Measurements from ENCODE around the gene IPO7.

IPO7 gene

DNA sequence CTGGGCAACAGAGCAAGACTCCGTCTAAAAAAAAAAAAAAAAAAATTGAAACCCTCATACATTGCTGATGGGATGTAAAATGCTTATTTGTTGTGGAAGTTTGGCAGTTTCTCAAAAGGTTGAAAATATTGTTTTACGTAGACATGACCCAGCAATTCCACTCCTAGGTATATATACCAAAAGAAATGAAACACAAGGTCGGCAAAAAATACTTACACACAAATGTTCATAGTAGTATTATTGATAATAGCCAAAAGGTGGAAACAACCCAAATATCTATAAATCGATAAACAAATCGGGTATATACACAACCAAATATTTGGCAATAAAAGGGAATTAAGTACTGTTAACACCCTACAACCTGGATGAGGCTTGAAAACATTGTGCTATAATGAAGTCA lies 71.3 kb downstream of the IPO7 start:
- no peak for TF ChIP-seq CTCF (conservative IDR thresholded peaks at IDR 0.05; ENCODE audit: low read depth, low read length)

GRCh38 chr11:9459667-9460321 lies 75.3 kb downstream of the IPO7 start:
- Histone ChIP-seq H3K9ac (peak overlapping the region; percentile 92), H4K20me1 (ENCODE audit: insufficient read depth) (no peaks in the 10 kb centered on the region), H3K4me1 (ENCODE audit: low read depth, poor library complexity, severe bottlenecking) (peaks cover 18% of the 10 kb centered on the region), H3K79me2 (ENCODE audit: insufficient read depth, low read depth) (peaks cover 35% of the 10 kb centered on the region), H3K4me2 (peak overlapping the region; percentile 52), H3K4me3 (IDR thresholded peaks at IDR 0.05; ENCODE audit: insufficient read depth, low read depth, low read length) (no peak overlapping the region), H2AFZ (ENCODE audit: low read depth) (peak overlapping the region; percentile 34; the same call in 1 of the 2 replicates), H3K27me3 (ENCODE audit: insufficient read depth, low read depth) (no peaks in the 10 kb centered on the region), H3K27ac (peak overlapping the region; percentile 82), H3K36me3 (ENCODE audit: insufficient read depth) (no peaks in the 10 kb centered on the region)
- TF ChIP-seq CTCF (conservative IDR thresholded peaks at IDR 0.05; ENCODE audit: low read depth, low read length): no peak

More for the DNA sequence above, 71.3 kb downstream of the IPO7 start:
- H3K4me2 ChIP-seq: no peak overlapping the region
- H3K36me3 ChIP-seq (ENCODE audit: insufficient read depth): no peaks in the 10 kb centered on the region
- no peak overlapping the region for H3K4me3 ChIP-seq (IDR thresholded peaks at IDR 0.05; ENCODE audit: insufficient read depth, low read depth, low read length)
- H3K4me1 ChIP-seq (ENCODE audit: low read depth, poor library complexity, severe bottlenecking): no peaks in the 10 kb centered on the region
- no peak overlapping the region for H2AFZ ChIP-seq (ENCODE audit: low read depth)
- H3K27me3 ChIP-seq (ENCODE audit: insufficient read depth, low read depth): no peaks in the 10 kb centered on the region
- peaks cover 10% of the 10 kb centered on the region; the same call in 1 of the 2 replicates for H3K79me2 ChIP-seq (ENCODE audit: insufficient read depth, low read depth)
- H4K20me1 ChIP-seq (ENCODE audit: insufficient read depth): no peaks in the 10 kb centered on the region
- no peak overlapping the region for H3K27ac ChIP-seq
- H3K9ac ChIP-seq: no peak overlapping the region

- Histone ChIP-seq H3K9ac (peak within 1 kb of the TSS; percentile 92), H3K36me3 (ENCODE audit: insufficient read depth) (no peaks in the 10 kb centered on the region), H3K4me2 (peak within 1 kb of the TSS; percentile 67), H3K79me2 (ENCODE audit: insufficient read depth, low read depth) (peaks cover 37% of the 10 kb centered on the region), H3K4me3 (IDR thresholded peaks at IDR 0.05; ENCODE audit: insufficient read depth, low read depth, low read length) (no peak within 1 kb of the TSS), H3K27ac (peak within 1 kb of the TSS; percentile 99), H3K4me1 (ENCODE audit: low read depth, poor library complexity, severe bottlenecking) (peaks cover 18% of the 10 kb centered on the region), H3K27me3 (ENCODE audit: insufficient read depth, low read depth) (no peaks in the 10 kb centered on the region), H4K20me1 (ENCODE audit: insufficient read depth) (no peaks in the 10 kb centered on the region), H2AFZ (ENCODE audit: low read depth) (peak within 1 kb of the TSS; percentile 80)
- TF ChIP-seq CTCF (conservative IDR thresholded peaks at IDR 0.05; ENCODE audit: low read depth, low read length): no peak
Measured at GRCh38 chr11:9460322-9461062, 76.0 kb downstream of the IPO7 start, which contains the start of gene ZNF143. Gene ZNF143, plus strand, starts transcription at chr11:9461012. Its CDS starts 10,297 bp downstream, at chr11:9471309.

- H3K79me2 ChIP-seq (ENCODE audit: insufficient read depth, low read depth): peaks cover 43% of the 10 kb centered on the region
- H2AFZ ChIP-seq (ENCODE audit: low read depth): peak overlapping the region; percentile 80
Measured at GRCh38 chr11:9461063-9461759, 76.8 kb downstream of the IPO7 start.

More at GRCh38 chr11:9461063-9461759, 76.8 kb downstream of the IPO7 start:
- no peak; the same call in 1 of the 2 replicates for TF ChIP-seq CTCF (conservative IDR thresholded peaks at IDR 0.05; ENCODE audit: low read depth, low read length)
- H3K4me3 ChIP-seq (IDR thresholded peaks at IDR 0.05; ENCODE audit: insufficient read depth, low read depth, low read length): no peak overlapping the region
- no peaks in the 10 kb centered on the region for H3K36me3 ChIP-seq (ENCODE audit: insufficient read depth)
- no peaks in the 10 kb centered on the region for H3K27me3 ChIP-seq (ENCODE audit: insufficient read depth, low read depth)
- H3K4me2 ChIP-seq: peak overlapping the region; percentile 67
- peaks cover 18% of the 10 kb centered on the region for H3K4me1 ChIP-seq (ENCODE audit: low read depth, poor library complexity, severe bottlenecking)
- H3K9ac ChIP-seq: peak overlapping the region; percentile 92
- peak overlapping the region; percentile 99 for H3K27ac ChIP-seq
- no peaks in the 10 kb centered on the region for H4K20me1 ChIP-seq (ENCODE audit: insufficient read depth)

Data from KMS-11 (cell line).